Uterus (tissue), 4 donors: ENCODE data around the gene PRRC2A. TPM values are rescaled to one million over a fixed set of nuclear protein-coding genes. Genes with fewer than 3 reads are reported as not detected.

Experiments used
- DNase-seq, 2 donors: peaks; one replicate each; pipeline ENCODE4 v3.0.0-alpha.2; 2019 to 2020
- H3K27ac ChIP-seq, 2 donors: fragments of 200-600 bp; sonication (generic); 1 replicate in 1 of 2; 2 replicates in 1 of 2; pipeline ENCODE4 v1.5.1; 2016 to 2018
- H3K27me3 ChIP-seq, 2 donors: fragments of 200-600 bp; sonication (generic); one replicate each; pipeline ENCODE4 v1.5.1; 2018 to 2019; ENCODE audit warnings: control low read depth in 1 of 2
- H3K36me3 ChIP-seq, 2 donors: fragments of 200-600 bp; sonication (generic); one replicate each; pipeline ENCODE4 v1.5.1; 2019; ENCODE audit warnings: control low read depth in 1 of 2
- H3K4me1 ChIP-seq, 2 donors: fragments of 200-600 bp; sonication (generic); one replicate each; pipeline ENCODE4 v1.5.1; 2018 to 2019; ENCODE audit warnings: control low read depth in 1 of 2
- H3K4me3 ChIP-seq, 2 donors: fragments of 200-600 bp; sonication (generic); 1 replicate in 1 of 2; 2 replicates in 1 of 2; pipeline ENCODE4 v1.5.1; 2018 to 2019; ENCODE audit warnings: mild to moderate bottlenecking in 1 of 2
- H3K9me3 ChIP-seq, 2 donors: fragments of 200-600 bp; sonication (generic); one replicate each; pipeline ENCODE4 v1.5.1; 2019; ENCODE audit warnings: control low read depth in 1 of 2
- POLR2A ChIP-seq, 2 donors: fragments of 450-650 bp; IDR thresholded peaks; one replicate each; pipeline ENCODE4 v1.6.1; 2016; ENCODE audit warnings: antibody characterized with exemption in 2 of 2, mild to moderate bottlenecking in 1 of 2, moderate library complexity in 1 of 2
- intact Hi-C: fragments of 100-400 bp; cut with DNase I; formaldehyde crosslinking; loops from one replicate; pipeline ENCODE4 v1.15.1; 2023; ENCODE audit warnings: low total_unique reads
- total RNA-seq, 4 donors: library from RNA; depleted of rRNA in 3 of 4; stranded (reverse); fragments of >200 nt in 3 of 4; gene quantifications; one replicate each; pipeline versions ENCODE4 v1.1.0 to v1.2.4, GENCODE V29; 2014 to 2023
- TF ChIP-seq, protein P1 (sequence below), 4 experiments: fragments of 200-600 bp in 2 of 4; fragments of 450-650 bp in 2 of 4; sonication (generic) in 2 of 4; IDR thresholded peaks; one replicate each; pipeline ENCODE4 v1.5.1; 2016 to 2019; ENCODE audit warnings: antibody characterized with exemption in 4 of 4, mild to moderate bottlenecking in 2 of 4, moderate library complexity in 1 of 4
- donor health status: DM: yes; HTN: yes; CAD: no.

PRRC2A gene
- total RNA-seq, 4 donors from 2014 or later = 35.4 to 218 (median 48.0) TPM

DNA sequence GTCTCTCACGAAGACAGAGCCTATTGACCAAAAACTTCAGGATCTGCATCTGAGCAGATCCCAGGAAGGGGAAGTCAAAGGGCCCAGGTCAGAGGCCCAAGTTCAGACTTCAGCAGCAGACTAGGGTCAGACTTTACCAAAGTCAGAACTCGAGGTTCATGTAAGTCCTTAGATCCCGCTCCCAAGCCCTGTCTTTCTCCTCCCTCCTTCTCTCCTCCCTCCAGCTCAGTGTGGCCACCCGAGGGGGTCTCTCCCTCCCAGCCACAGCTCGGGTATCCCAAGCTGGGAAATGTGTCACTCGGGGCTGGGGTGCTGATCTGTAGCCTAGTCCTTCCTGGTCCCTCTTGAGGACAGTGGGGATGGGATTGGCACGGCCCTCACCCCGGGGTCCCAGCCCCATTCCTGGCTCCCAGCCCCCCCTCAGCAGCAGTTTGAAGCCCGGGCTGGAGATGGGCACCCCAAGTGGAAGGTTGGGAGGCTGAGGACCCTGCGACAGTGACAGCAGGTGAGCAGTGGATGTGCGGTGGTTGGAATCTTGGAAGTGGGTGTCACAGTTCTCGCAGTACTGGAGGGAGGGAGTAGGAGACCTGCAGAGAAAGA, 41.7 kb downstream of the PRRC2A start:
- H3K4me3 ChIP-seq = no peak overlapping the region
- TF ChIP-seq, protein P1, sequence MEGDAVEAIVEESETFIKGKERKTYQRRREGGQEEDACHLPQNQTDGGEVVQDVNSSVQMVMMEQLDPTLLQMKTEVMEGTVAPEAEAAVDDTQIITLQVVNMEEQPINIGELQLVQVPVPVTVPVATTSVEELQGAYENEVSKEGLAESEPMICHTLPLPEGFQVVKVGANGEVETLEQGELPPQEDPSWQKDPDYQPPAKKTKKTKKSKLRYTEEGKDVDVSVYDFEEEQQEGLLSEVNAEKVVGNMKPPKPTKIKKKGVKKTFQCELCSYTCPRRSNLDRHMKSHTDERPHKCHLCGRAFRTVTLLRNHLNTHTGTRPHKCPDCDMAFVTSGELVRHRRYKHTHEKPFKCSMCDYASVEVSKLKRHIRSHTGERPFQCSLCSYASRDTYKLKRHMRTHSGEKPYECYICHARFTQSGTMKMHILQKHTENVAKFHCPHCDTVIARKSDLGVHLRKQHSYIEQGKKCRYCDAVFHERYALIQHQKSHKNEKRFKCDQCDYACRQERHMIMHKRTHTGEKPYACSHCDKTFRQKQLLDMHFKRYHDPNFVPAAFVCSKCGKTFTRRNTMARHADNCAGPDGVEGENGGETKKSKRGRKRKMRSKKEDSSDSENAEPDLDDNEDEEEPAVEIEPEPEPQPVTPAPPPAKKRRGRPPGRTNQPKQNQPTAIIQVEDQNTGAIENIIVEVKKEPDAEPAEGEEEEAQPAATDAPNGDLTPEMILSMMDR (IDR thresholded peaks at IDR 0.05) = no peak
- TF ChIP-seq POLR2A (IDR thresholded peaks at IDR 0.05) = no peak
- no peaks in the 10 kb centered on the region for H3K36me3 ChIP-seq
- intact Hi-C loops = no loop called here
- DNase-seq = no peak
- peaks cover 18 to 28% of the 10 kb centered on the region in 2 donors for H3K4me1 ChIP-seq
- no peaks in the 10 kb centered on the region for H3K27me3 ChIP-seq
- peak overlapping the region in 1 of 2 donors; percentile 5 for H3K27ac ChIP-seq
- H3K9me3 ChIP-seq = no peaks in the 10 kb centered on the region

DNA sequence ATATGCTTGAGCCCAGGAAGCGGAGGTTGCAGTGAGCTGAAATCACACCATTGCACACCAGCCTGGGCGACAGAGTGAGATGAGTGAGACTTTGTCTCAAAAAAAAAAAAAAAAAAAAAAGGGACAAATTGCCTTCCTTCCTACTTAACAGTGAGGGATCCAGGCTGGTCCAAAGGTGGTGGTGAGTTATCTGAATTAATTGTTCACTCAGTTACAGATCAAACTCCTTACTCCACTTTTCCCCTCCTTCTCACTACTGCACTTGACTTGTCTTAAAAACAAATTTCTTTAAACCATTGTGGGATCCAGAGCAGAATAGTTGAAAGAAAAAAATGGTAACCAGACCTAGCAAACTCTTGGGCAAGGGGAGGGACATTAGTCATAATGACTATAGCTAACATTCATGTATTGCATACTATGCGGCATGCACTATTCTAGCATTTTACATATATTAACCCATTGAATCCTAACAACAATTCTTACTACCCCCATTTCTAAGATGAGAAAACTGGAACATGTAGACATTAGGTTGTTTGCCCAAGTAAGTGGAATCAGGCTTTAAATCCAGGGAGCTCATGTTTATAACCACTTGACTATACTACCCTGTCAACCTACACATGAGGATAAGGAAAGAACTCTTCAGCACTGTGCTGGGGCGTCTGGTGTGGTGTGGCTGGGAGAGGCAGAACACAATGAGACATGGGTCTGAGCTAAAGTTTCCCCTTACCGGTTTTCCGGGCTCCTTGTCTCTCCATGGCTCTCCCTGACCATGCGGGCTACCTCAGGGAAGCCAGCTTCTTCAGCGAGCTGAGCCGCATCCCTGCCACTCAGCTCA, 42.8 kb downstream of the PRRC2A start:
- Histone ChIP-seq H3K27me3 (no peaks in the 10 kb centered on the region), H3K36me3 (no peaks in the 10 kb centered on the region), H3K4me1 (peaks cover 17 to 25% of the 10 kb centered on the region in 2 donors), H3K4me3 (peak overlapping the region; percentile 91 to 93), H3K27ac (peak overlapping the region; percentile 91 to 97), H3K9me3 (no peaks in the 10 kb centered on the region)
- TF ChIP-seq, protein P1 (IDR thresholded peaks at IDR 0.05) = no peak
- no peak for TF ChIP-seq POLR2A (IDR thresholded peaks at IDR 0.05)
- intact Hi-C loops = no loop called here
- DNase-seq = no peak

DNA sequence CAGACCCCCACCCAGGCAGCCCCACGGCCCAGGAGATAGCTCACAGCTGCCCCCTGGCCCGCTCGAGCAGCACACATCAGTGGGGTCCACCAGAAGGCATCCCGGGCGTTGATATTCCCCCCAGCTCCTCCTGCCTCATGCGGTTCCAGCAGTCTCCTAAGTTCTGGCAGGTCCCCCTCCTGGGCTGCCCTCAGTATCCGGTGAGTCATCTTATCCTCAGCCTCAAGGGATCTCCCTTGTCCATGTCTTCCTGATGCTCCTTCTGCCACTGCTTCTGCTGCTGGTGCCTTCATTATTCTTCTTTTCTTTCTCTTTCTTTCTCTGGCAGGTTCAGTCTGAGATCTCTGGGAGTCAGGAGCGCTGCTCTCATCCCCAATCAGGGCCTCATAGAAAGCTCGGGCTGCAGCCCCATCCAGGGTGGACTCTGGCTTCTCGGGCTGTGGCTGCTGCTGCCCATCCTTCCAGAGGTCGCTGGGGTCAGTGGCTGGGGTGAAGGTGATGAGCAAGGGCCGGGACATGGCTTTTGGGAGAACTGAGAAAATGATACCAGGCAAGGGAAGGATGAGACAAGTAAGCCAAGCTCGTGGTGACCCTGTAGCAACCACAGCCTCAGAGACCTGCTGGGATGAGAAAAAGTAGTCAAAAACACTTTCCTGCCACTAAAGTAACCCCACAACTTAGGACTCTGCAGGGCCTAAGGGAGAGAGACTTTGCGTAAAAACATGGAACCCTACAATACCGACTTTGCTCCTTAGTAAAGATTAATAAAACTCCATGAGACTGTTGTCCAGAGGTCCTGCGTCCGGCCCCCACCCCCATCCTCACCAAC, 43.7 kb downstream of the PRRC2A start:
- intact Hi-C loops = no loop called here
- TF ChIP-seq POLR2A (IDR thresholded peaks at IDR 0.05) = no peak
- TF ChIP-seq, protein P1 (IDR thresholded peaks at IDR 0.05) = no peak
- Histone ChIP-seq H3K27me3 (no peaks in the 10 kb centered on the region), H3K27ac (peak overlapping the region; percentile 91 to 97), H3K4me3 (peak overlapping the region; percentile 91 to 93), H3K36me3 (no peaks in the 10 kb centered on the region), H3K9me3 (no peaks in the 10 kb centered on the region), H3K4me1 (peaks cover 8 to 19% of the 10 kb centered on the region in 2 donors)
- peak; percentile 58 to 64 for DNase-seq

- peak within 1 kb of the TSS; percentile 91 to 93 for H3K4me3 ChIP-seq
- no peaks in the 10 kb centered on the region for H3K36me3 ChIP-seq
- peak within 1 kb of the TSS; percentile 91 to 97 for H3K27ac ChIP-seq
- H3K9me3 ChIP-seq = no peaks in the 10 kb centered on the region
- peaks cover 8 to 16% of the 10 kb centered on the region in 2 donors for H3K4me1 ChIP-seq
- peak; percentile 88 to 93 for DNase-seq
- H3K27me3 ChIP-seq = no peaks in the 10 kb centered on the region
- TF ChIP-seq, protein P1 (IDR thresholded peaks at IDR 0.05) = no peak
- peak; percentile 35 to 80 for TF ChIP-seq POLR2A (IDR thresholded peaks at IDR 0.05)
- intact Hi-C loops = no loop called here
Observed at GRCh38 chr6:31664790-31665500, 44.4 kb downstream of the PRRC2A start, which contains the start of gene GPANK1. Gene GPANK1 (minus strand): TSS chr6:31664997. CDS start chr6:31664478, 519 bp downstream.
